ENCODE results near the gene SH3PXD2A. TPM values are rescaled to one million over a fixed set of nuclear protein-coding genes. Genes with fewer than 3 reads are reported as not detected.
"Not testable (repeated sequence)": the region's sequence is repeated elsewhere in the genome, so short reads cannot be mapped to it uniquely, and the experiment has no call there.

Gene SH3PXD2A
- total RNA-seq, 2 donors from 2014 or later, result 7.8 to 10.2 TPM

DNA sequence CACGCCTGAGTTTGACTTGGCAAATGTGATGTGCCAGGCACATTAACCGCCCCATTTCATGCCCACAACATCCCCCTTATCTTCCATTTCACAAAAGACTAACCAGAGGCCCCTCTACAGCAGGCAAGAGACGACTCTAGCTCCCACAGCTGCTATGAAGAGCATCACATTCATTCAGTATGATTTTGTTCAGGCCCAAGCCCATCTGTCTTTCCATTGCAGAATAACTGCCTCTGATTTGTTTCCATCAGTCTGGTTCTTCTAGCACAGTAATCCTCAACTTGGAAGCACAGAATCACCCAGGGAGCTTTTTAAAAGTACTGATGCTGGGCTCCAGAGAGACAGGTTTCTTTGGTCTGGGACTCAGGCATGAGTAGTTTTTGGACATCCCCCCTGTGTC is 192.1 kb downstream of the SH3PXD2A start:
- no peak overlapping the region for H3K27ac Mint-ChIP-seq
- no peaks in the 10 kb centered on the region for H3K9me3 Mint-ChIP-seq
- DNase-seq (no peak), ATAC-seq (replicated peaks in 1 of 2) (no peak)
- no peaks in the 10 kb centered on the region for H3K27me3 Mint-ChIP-seq (ENCODE audit: low read depth)
- no peaks in the 10 kb centered on the region for H3K36me3 Mint-ChIP-seq (ENCODE audit: insufficient read depth in 2 of 2)
- peak overlapping the region in 1 of 2 donors; percentile 12 for H3K4me3 Mint-ChIP-seq
- H3K4me1 Mint-ChIP-seq (ENCODE audit: low read depth), result peaks cover 14% of the 10 kb centered on the region

DNA sequence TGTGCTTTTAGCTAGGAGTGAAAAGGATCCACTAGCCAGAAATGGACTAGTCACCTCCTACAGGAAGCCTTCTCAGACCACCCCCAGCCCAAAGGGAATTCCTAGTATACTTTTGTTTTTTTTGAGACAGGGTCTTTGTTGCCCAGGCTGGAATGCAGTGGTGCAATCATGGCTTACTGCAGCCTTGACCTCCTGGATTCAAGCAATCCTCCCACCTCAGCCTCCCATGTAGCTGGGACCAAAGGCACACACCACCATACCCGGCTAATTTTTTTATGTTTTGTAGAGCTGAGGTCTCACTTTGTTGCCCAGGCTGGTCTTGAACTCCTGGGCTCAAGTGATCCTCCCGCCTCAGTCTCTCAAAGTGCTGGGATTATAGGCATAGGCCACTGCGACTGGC is 192.7 kb downstream of the SH3PXD2A start:
- not testable (repeated sequence) for DNase-seq; H3K27me3 Mint-ChIP-seq (ENCODE audit: low read depth); H3K4me3 Mint-ChIP-seq; ATAC-seq (replicated peaks in 1 of 2); H3K9me3 Mint-ChIP-seq; H3K27ac Mint-ChIP-seq; H3K36me3 Mint-ChIP-seq (ENCODE audit: insufficient read depth in 2 of 2)
- peaks cover 11% of the 10 kb centered on the region for H3K4me1 Mint-ChIP-seq (ENCODE audit: low read depth)

DNA sequence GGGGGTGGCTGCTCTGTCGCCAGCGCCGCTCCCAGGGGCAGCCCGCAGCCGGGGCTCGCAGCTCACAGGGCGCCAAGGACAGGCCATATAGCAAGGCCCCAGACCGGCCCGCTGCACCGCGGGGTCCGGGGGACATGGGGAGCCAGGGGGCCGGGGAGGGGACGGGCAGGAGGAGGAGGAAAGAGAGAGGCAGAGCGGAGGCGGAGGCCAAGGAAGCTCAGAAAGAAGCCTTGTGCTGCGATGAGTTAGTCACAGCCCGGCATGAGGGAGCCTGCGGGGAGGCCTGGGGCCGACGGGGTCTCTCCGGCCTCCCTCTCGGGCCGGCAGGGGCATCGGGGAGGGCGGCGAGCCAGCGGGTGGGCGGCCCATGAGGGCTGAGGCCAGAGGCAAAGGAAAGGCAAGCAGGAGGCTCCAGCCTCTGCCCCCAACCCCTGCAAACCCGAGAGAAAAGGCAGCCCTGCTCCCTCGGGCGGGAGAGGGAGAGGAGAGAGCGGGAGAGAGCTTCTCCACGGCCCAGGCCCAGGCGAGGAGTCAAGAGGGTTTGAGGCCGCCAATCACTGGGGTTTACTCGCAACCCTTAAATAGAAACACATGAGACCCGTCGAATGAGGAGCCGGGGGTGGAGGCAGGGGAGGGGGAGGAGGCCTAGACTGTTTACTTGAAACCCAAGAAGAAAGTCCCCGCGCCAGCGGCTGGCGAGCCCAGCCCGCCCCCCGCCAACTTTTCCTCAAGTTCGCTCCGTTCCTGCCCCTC is 194.0 kb downstream of the SH3PXD2A start:
- peaks cover 4% of the 10 kb centered on the region in 2 donors for H3K9me3 Mint-ChIP-seq

DNA sequence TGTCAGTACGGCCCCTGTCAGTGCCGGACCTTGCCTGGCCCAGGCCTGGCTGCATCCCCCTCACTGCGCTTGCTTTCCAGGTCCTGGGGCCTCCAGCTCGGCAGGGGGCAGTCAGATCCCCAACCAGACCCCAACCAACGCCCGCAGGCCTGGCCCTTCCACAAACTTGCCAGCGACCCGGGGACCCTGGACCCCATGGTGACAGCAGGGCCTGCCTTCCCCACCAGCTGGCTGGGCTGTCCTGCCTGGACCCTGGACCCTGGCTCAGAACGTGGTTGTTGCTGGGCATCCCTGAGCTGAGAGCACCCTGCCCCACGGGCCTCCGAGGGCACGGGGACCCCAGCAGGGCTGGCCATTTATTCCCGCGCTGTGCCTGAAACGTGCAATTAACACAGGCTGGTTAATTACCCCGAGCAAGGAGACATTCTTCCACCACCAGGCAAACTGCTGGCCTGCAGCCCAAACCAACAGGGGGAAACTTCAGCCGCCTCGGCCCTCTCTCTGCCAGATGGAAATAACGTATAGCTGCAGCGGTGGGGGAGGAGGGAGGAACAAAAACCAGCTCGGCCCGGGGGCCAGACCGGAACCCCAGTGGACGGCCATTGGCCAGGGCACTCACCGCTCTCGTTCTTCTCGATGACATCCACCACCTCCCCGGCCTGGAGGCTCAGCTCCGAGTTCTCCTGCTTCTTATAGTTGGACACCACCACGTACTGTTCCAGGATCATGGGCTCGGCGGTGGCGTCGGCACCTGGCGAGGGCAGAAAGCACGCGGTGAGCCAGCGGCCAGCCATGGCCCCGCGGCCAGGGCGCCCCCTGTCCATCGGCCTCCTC is 194.8 kb downstream of the SH3PXD2A start:
- Mint-ChIP-seq H3K36me3 (ENCODE audit: insufficient read depth in 2 of 2) (peaks cover 4 to 5% of the 10 kb centered on the region in 2 donors), H3K4me1 (ENCODE audit: low read depth) (peaks cover 11% of the 10 kb centered on the region), H3K27ac (peak overlapping the region; percentile 91), H3K4me3 (peak overlapping the region; percentile 90 to 97), H3K9me3 (peaks cover 4% of the 10 kb centered on the region in 2 donors), H3K27me3 (ENCODE audit: low read depth) (no peaks in the 10 kb centered on the region)
- DNase-seq, result peak; percentile 23
- peak; percentile 43 for ATAC-seq (replicated peaks in 1 of 2)

More for the DNA sequence above, 194.0 kb downstream of the SH3PXD2A start:
- Mint-ChIP-seq H3K27me3 (ENCODE audit: low read depth) (no peaks in the 10 kb centered on the region), H3K36me3 (ENCODE audit: insufficient read depth in 2 of 2) (peaks cover 4 to 5% of the 10 kb centered on the region in 2 donors), H3K4me1 (ENCODE audit: low read depth) (peaks cover 11% of the 10 kb centered on the region), H3K27ac (no peak overlapping the region), H3K4me3 (peak overlapping the region; percentile 90 to 97)
- ATAC-seq (replicated peaks in 1 of 2) (peak; percentile 54 to 65), DNase-seq (peak; percentile 39 to 45)

DNA sequence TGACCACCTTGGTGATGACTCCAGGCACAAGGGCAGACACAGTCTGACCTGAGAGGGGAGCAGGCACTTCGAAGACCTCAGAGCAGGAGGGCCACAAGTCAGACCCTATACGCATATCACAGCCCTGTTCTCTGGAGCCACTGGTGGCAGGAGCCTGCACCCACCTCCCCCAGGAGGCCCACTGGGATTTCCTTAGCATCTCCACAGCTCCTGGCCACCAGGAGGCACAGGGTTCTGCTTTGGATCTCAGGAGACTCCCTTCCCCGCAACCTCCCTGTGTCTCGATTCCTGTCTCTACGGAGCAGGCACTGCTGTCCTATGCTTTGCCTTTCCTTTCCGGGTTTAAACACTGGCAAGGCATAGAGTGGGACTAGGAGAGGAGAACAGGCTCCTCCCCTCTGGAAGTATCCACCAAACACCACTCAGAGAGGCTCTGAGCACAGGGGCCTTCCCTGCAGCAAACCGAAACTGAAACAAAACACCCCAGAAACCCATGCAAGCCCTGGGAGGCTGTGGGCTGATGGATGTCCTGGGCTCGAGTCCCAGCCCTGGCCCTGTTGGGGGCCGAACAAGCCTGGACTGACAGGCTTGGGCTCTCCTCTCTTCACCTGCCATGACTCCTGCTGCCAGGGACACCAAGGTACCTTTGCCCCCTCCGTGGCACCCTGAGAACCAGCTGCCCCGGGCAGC is 195.6 kb downstream of the SH3PXD2A start:
- peak overlapping the region; percentile 91 for H3K27ac Mint-ChIP-seq
- peaks cover 4% of the 10 kb centered on the region in 2 donors for H3K9me3 Mint-ChIP-seq

DNA sequence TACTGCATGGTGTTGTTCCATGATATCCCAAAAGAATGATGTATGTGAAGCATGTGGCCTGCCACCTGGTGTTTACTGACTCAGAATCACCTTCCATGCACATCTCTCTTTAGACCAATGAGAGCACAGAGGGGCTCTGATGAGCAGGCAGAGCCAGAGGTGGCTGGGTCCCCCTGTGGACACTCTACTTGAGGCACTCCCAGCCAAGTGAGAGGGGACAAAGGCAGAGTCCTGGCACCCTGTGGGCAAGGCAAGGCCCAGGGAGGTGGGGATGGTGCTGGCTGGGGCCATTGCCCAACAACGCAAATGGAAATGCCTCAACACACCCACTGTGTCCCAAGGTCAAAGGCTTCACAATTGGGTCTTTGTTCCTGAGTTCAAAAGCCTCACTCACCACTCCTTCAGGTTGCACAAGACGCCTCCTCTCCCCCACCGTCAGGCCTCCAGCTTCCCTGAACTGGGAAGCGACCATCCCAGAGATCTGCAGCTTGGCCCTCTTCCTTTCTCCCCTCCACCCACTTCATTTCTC is 197.3 kb downstream of the SH3PXD2A start:
- peaks cover 4 to 5% of the 10 kb centered on the region in 2 donors for H3K36me3 Mint-ChIP-seq (ENCODE audit: insufficient read depth in 2 of 2)
- H3K9me3 Mint-ChIP-seq, result peaks cover 4% of the 10 kb centered on the region in 2 donors
- H3K27me3 Mint-ChIP-seq (ENCODE audit: low read depth), result no peaks in the 10 kb centered on the region
- no peak overlapping the region for H3K27ac Mint-ChIP-seq
- no peak overlapping the region for H3K4me3 Mint-ChIP-seq
- no peak for DNase-seq
- ATAC-seq (replicated peaks in 1 of 2), result no peak
- peaks cover 11% of the 10 kb centered on the region for H3K4me1 Mint-ChIP-seq (ENCODE audit: low read depth)

More for the DNA sequence above, 195.6 kb downstream of the SH3PXD2A start:
- Mint-ChIP-seq H3K36me3 (ENCODE audit: insufficient read depth in 2 of 2) (peaks cover 4 to 5% of the 10 kb centered on the region in 2 donors), H3K4me1 (ENCODE audit: low read depth) (peaks cover 11% of the 10 kb centered on the region), H3K27me3 (ENCODE audit: low read depth) (no peaks in the 10 kb centered on the region), H3K4me3 (peak overlapping the region; percentile 90 to 97)
- ATAC-seq (replicated peaks in 1 of 2), result peak; percentile 81 to 85
- peak; percentile 59 for DNase-seq

DNA sequence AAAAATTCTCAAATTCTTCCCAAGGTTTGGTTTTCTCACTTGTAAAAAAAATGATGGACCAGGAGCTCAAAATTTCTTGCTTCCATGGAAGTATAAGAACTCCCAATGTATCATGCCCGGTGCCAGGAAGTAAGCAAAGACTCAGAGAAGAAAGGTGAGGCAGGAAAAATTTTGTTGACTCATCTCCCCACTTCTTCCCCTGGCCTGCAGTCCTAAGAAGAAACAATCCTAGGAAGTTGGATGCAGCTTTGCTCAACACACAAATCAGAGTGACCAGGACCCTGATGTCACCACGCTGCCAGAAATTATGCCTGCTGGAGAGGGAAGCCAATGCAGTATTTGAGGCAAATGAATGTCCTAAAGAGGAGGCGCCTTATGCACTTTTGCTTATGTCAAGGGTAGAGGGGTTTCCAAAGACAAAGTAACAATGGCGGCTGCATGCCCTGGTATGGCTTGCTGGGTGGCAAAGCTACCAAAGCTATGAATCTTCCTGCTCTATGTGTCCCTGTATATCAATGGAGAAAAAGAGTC is 198.2 kb downstream of the SH3PXD2A start:
- H3K27me3 Mint-ChIP-seq (ENCODE audit: low read depth), result no peaks in the 10 kb centered on the region
- no peak for DNase-seq
- peaks cover 4% of the 10 kb centered on the region in 2 donors for H3K9me3 Mint-ChIP-seq
- H3K4me1 Mint-ChIP-seq (ENCODE audit: low read depth), result peaks cover 11% of the 10 kb centered on the region
- no peak overlapping the region for H3K27ac Mint-ChIP-seq
- no peak for ATAC-seq (replicated peaks in 1 of 2)
- no peak overlapping the region for H3K4me3 Mint-ChIP-seq
- H3K36me3 Mint-ChIP-seq (ENCODE audit: insufficient read depth in 2 of 2), result peaks cover 4 to 5% of the 10 kb centered on the region in 2 donors

DNA sequence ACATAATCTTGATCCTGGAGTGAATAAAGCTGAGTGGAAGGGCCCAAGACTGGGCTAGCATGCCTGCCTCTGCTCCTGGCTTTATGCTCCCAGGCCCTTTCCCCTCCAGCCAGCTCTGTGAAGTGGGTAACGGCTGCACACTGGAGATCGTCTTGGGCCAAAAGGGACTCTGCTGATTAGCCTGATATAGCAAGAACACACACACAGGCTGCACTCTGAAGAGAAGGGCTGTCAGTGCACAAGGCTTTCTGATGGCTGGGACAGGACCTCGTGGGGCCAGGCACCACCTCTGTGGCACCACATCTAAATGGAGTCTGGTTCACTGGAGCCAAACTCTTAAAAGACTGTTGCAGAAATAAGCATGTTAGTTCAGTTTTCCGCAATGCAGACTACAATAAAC is 200.5 kb downstream of the SH3PXD2A start:
- Mint-ChIP-seq H3K4me3 (no peak overlapping the region), H3K36me3 (ENCODE audit: insufficient read depth in 2 of 2) (peaks cover 4 to 5% of the 10 kb centered on the region in 2 donors), H3K9me3 (peaks cover 4% of the 10 kb centered on the region in 2 donors), H3K4me1 (ENCODE audit: low read depth) (peaks cover 7% of the 10 kb centered on the region), H3K27me3 (ENCODE audit: low read depth) (no peaks in the 10 kb centered on the region), H3K27ac (no peak overlapping the region)
- ATAC-seq (replicated peaks in 1 of 2) (no peak), DNase-seq (no peak)

DNA sequence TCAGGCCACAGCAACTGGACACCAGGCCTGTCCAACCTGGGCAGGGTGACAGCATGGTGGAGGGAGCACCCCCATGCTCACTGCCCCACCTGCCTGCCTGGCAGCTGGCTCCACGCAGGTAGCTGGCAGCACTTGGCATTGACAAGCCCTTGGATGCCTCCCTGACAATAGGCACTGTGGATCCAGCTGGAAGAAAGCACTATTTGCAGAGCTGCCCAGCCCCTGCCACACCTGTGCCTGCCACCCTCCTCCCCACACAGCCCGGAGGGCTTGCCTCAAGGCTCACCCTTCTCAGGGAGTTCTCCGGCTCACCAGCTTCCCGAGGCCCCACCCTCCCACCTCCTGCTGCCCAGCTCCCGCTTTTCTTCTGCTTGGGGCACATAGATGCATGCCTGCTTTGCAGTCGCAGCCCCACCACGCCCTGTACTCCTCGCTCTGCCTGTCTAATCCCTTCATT is 201.8 kb downstream of the SH3PXD2A start:
- Mint-ChIP-seq H3K27ac (no peak overlapping the region), H3K4me3 (no peak overlapping the region), H3K36me3 (ENCODE audit: insufficient read depth in 2 of 2) (peaks cover 4 to 5% of the 10 kb centered on the region in 2 donors), H3K27me3 (ENCODE audit: low read depth) (no peaks in the 10 kb centered on the region), H3K9me3 (peaks cover 4% of the 10 kb centered on the region in 2 donors), H3K4me1 (ENCODE audit: low read depth) (no peaks in the 10 kb centered on the region)
- DNase-seq (no peak), ATAC-seq (replicated peaks in 1 of 2) (no peak)

DNA sequence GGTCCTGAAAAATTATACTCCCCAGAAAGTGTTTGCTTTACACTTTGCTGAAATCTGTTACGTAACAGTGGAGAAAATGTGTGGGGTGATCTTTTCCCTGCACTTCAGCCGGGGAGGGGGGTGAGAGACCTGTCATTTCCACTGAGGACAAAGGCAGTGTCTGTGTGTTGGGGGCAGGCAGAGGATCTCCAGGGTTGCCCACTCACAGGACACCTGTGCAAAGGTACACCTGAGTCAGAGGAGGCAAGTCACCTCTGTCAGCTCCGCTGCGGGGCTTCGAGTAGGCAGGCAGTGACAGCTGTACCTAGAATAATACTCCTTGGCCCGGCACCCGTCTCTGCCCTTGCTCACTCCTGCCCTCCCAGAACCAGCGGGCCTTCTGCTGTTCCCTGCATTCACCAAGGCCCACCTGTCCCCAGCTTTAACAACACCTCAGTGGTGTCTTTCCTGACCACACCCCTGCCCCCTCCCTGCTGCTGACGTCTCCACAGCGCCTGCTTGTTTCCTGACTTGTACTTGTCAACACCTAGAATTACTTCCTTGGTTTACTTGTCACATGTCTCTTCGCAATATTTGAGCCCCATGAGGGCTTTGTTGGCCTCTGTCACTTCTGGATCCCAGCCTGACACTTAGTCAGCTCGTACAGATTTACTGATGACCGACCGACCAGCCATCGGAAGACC is 202.6 kb downstream of the SH3PXD2A start:
- Mint-ChIP-seq H3K9me3 (peaks cover 2 to 4% of the 10 kb centered on the region in 2 donors), H3K27ac (no peak overlapping the region)

DNA sequence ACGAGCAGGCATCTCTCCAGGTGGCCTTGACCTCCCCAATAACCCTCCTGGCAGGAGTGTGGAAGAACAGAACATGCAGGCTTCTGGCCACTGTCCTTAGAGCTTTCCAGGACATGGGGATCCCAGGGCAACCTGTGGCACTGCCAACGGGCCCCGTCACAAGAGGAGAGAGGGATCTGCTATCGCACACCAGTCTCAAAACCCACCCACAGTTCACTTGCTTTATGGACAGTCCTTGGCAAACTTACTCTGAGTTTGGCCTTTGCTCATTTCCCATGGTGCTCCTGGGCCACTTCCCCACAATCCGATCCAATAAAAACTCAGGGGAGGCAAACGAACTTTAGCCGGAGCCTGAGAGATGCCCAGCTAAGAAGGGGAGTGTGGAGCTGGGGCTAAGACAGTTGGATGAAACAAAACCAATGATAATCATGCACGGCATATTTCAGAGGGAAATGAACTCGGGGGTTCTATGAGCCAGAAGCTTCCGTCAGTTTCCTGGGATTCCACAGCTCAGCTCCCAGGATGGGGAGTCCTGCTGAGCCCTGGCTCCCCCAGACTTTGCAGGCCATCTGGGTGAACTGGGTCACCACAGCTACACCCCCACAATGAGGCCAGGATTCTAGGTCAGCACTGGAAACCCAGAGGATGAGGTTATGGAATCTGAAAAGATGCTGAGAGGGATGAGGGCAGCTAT is 203.4 kb downstream of the SH3PXD2A start:
- Mint-ChIP-seq H3K36me3 (ENCODE audit: insufficient read depth in 2 of 2) (no peaks in the 10 kb centered on the region), H3K27ac (no peak overlapping the region), H3K27me3 (ENCODE audit: low read depth) (no peaks in the 10 kb centered on the region), H3K9me3 (no peaks in the 10 kb centered on the region), H3K4me1 (ENCODE audit: low read depth) (no peaks in the 10 kb centered on the region), H3K4me3 (no peak overlapping the region)
- no peak for ATAC-seq (replicated peaks in 1 of 2)
- no peak for DNase-seq

More for the DNA sequence above, 202.6 kb downstream of the SH3PXD2A start:
- ATAC-seq (replicated peaks in 1 of 2) (no peak), DNase-seq (no peak)
- H3K4me3 Mint-ChIP-seq, result no peak overlapping the region
- no peaks in the 10 kb centered on the region for H3K27me3 Mint-ChIP-seq (ENCODE audit: low read depth)
- H3K4me1 Mint-ChIP-seq (ENCODE audit: low read depth), result no peaks in the 10 kb centered on the region
- peaks cover 2 to 3% of the 10 kb centered on the region in 2 donors for H3K36me3 Mint-ChIP-seq (ENCODE audit: insufficient read depth in 2 of 2)
